GM12874 (cell line): ENCODE results near the gene CEP170B.

ENCODE experiments used
- TF ChIP-seq, protein P1 (sequence below): IDR thresholded peaks from 2 replicates; pipeline ENCODE4 v1.5.1; 2011; ENCODE audit warnings: low read depth, mild to moderate bottlenecking, control low read depth, low read length, moderate library complexity; ENCODE audit not compliant: insufficient read depth

CEP170B gene

DNA sequence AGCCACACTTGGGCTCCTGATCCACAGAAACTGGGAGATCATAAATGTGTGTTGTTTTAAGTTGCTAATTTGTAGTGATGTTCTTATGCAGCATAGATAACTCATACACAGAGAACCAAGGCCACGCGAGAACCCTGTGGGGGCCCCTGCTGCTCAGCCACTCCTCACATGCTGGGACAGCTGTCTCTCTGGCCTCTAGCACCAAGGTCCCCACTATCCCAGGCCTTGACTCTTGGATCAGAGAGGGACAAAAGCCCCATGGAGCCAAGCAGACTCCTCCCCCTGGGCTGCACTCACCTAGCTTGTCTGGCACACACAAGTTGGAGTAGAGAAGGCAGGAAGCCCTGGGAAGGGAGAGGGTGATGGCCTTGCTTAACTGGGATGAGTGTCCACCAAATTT, 70.9 kb downstream of the CEP170B start:
- TF ChIP-seq, protein P1, sequence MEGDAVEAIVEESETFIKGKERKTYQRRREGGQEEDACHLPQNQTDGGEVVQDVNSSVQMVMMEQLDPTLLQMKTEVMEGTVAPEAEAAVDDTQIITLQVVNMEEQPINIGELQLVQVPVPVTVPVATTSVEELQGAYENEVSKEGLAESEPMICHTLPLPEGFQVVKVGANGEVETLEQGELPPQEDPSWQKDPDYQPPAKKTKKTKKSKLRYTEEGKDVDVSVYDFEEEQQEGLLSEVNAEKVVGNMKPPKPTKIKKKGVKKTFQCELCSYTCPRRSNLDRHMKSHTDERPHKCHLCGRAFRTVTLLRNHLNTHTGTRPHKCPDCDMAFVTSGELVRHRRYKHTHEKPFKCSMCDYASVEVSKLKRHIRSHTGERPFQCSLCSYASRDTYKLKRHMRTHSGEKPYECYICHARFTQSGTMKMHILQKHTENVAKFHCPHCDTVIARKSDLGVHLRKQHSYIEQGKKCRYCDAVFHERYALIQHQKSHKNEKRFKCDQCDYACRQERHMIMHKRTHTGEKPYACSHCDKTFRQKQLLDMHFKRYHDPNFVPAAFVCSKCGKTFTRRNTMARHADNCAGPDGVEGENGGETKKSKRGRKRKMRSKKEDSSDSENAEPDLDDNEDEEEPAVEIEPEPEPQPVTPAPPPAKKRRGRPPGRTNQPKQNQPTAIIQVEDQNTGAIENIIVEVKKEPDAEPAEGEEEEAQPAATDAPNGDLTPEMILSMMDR: no peak

DNA sequence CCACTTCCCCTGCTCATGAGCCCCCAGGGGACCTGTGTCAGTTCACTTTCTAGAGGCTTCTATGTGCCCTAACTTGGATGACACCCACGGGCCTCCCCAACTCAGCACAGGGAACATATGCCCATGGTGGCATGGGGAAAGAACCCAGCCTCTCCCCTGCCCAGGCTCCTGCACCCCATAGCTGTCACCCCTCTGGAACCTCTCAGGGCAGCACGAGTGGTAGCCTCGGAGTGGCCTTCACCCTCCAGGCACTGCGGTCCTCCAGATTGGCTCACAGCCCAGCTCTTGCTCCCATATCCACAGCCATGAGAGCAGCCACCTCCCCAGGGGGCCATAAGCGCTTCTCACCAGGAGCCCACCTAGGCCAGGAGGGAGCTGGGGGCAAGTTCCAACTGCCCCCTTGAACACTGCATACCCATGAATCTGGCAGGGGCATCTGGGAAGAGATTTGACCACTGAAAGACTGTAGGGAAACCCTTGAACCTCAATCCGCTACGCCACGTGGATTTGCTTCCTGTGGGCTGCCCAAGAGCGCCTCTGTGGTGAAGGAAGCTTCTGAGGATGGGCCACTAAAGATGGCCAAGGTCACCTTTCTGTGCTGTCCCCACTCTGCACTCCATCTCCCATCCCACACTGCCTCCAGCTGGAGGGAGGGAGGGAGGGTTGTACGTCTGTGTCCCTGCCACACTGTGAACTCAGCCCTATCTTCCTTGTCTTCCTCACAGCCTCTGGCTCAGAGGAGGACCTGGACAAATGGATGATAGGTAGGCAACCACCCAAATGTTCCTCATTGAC, 71.5 kb downstream of the CEP170B start:
- TF ChIP-seq, protein P1: no peak

DNA sequence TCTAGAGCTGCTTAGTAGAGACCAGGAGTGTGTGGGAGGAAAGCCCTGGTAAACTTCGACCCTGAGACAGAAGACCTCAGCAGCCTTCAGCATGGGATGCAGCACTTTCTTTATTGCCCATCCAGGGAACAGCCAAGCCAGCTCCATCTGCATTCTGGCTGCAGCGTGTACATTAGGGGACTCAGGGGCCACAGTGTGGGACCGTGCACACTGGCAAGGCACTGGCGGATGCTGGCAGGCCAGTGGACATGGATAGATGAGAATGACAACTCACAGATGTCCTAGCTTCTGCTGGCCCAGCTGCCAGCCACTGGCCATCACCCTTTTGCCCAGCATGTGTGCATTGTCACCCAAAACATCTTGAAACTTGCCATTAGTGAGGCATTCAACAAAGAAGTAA, 72.1 kb downstream of the CEP170B start:
- TF ChIP-seq, protein P1: no peak

GRCh38 chr14:104937694-104938365, 72.8 kb downstream of the CEP170B start:
- TF ChIP-seq, protein P1: no peak

GRCh38 chr14:104938436-104938835, 73.4 kb downstream of the CEP170B start:
- TF ChIP-seq, protein P1: no peak

- TF ChIP-seq, protein P1: no peak
These were observed 73.9 kb downstream of the CEP170B start for GRCh38 chr14:104938960-104939359.

DNA sequence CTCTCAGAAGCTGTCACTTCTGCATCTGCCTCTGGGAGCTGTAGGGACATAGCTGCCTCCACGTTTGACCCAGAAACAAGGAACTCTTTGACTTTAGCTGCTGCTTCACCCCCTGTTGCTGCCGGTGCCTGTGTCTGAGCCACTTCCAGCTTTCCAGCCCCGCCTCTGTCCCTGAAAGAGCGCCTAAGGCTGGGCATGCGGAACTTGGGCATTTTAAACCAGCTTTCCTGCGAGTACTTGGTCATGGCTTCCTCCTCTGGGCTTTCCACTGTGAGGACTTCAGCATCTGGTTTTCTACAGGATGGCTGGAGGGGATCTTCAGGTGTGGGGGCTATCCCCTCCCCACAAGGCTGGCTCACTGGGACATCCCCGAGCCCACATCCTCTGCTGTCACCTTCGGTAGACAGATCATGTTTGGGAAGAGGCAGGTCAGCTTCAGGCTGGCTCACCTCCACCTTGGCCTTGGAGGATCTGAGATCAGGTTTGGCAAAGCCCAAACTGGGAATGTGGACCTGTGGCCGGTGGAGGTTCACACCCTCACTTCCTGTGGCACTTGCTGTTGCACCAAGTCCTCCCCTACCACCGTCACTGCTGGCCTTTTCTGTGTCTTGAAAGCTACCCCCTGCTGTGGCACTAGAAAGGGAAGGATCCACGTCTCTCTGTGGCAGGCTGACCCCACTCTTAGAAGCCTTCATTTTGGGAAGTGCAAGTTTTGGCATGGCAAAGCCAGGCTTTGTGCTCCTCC, 74.8 kb downstream of the CEP170B start:
- TF ChIP-seq, protein P1: no peak
